Measurements from ENCODE around the gene MRPS6. TPM values are rescaled to one million over a fixed set of nuclear protein-coding genes. Genes with fewer than 3 reads are reported as not detected.

MRPS6 gene
- total RNA-seq, 1 experiment from 2014 or later: 55.1 TPM

- intact Hi-C loops (cut with micrococcal nuclease): no loop called here
- no peak overlapping the region for H3K4me2 ChIP-seq (ENCODE audit: low read length)
- CTCF ChIA-PET: no interaction called here
These were observed 75.6 kb downstream of the MRPS6 start for GRCh38 chr21:34148826-34149558.

More at GRCh38 chr21:34148826-34149558, 75.6 kb downstream of the MRPS6 start:
- DNase-seq (ENCODE audit: low read depth, low spot score) (no peak), ATAC-seq (no peak)
- no peaks in the 10 kb centered on the region; a peak in 1 of 4 replicates for H3K9me3 ChIP-seq (ENCODE audit: control insufficient read depth in 1 of 2, insufficient read depth in 1 of 2, low read depth in 1 of 2, low read length in 2 of 2)
- H2AFZ ChIP-seq (ENCODE audit: low read depth, low read length, poor library complexity, severe bottlenecking): no peak overlapping the region
- H3K79me2 ChIP-seq (ENCODE audit: insufficient read depth, low read length): no peaks in the 10 kb centered on the region
- H3K9me2 ChIP-seq (ENCODE audit: insufficient read depth): no peaks in the 10 kb centered on the region
- H3K4me1 ChIP-seq (ENCODE audit: control insufficient read depth in 1 of 2, insufficient read depth in 2 of 2, low read length in 2 of 2): no peaks in the 10 kb centered on the region
- no peak overlapping the region for H3K4me3 ChIP-seq (replicated peaks in 1 of 2; ENCODE audit: low read depth in 1 of 2, low read length in 2 of 2)
- H3K9ac ChIP-seq (ENCODE audit: low read length): no peak overlapping the region
- no peaks in the 10 kb centered on the region for H4K20me1 ChIP-seq (ENCODE audit: insufficient read depth)
- POLR2A ChIA-PET: no interaction called here
- BruUV-seq (replicated peaks): no TSS peak
- RAD21 ChIA-PET (ENCODE audit: low non-redundant PET in 1 of 2, low total read pairs in 2 of 2, uncharacterized antibody in 2 of 2, unreplicated experiment in 2 of 2): no interaction called here
- H3K27ac ChIP-seq (ENCODE audit: low read depth, low read length): no peak overlapping the region
- TF ChIP-seq, protein P1, sequence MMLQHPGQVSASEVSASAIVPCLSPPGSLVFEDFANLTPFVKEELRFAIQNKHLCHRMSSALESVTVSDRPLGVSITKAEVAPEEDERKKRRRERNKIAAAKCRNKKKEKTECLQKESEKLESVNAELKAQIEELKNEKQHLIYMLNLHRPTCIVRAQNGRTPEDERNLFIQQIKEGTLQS (IDR thresholded peaks at IDR 0.05): no peak
- TF ChIP-seq EZH2phosphoT487 (IDR thresholded peaks at IDR 0.05; ENCODE audit: borderline replicate concordance) (no peak), CTCF (IDR thresholded peaks at IDR 0.05 in 2 of 3, conservative IDR thresholded peaks at IDR 0.05 in 1 of 3; ENCODE audit: borderline replicate concordance in 1 of 3, insufficient read depth in 1 of 3, low read depth in 2 of 3, low read length in 2 of 3) (no peak), TCF7L2 (IDR thresholded peaks at IDR 0.05; ENCODE audit: borderline replicate concordance, extremely low read depth, insufficient read depth, insufficient read length) (no peak), POLR2A (IDR thresholded peaks at IDR 0.05; ENCODE audit: borderline replicate concordance, extremely low read depth, insufficient read depth, insufficient read length) (no peak), YY1 (IDR thresholded peaks at IDR 0.05; ENCODE audit: extremely low read depth, insufficient replicate concordance, low read depth, low read length) (no peak), FOSL1 (IDR thresholded peaks at IDR 0.05; ENCODE audit: low read depth) (no peak), ZNF274 (IDR thresholded peaks at IDR 0.05; ENCODE audit: low read depth, low read length) (no peak), RAD21 (IDR thresholded peaks at IDR 0.05; ENCODE audit: low read depth) (no peak), ELF1 (IDR thresholded peaks at IDR 0.05; ENCODE audit: borderline replicate concordance, low read depth) (no peak), POLR2AphosphoS5 (IDR thresholded peaks at IDR 0.05; ENCODE audit: low read depth, low read length) (no peak), CEBPB (IDR thresholded peaks at IDR 0.05; ENCODE audit: low read depth) (no peak)
- 0 out of 4 replicates have a peak, but pooled peaks cover 0 to 3% of the 10 kb centered on the region in 2 experiments for H3K36me3 ChIP-seq (ENCODE audit: control insufficient read depth in 1 of 2, insufficient read depth in 2 of 2, low read length in 2 of 2)
- H3K27me3 ChIP-seq (ENCODE audit: insufficient read depth, low read length): no peaks in the 10 kb centered on the region
